Activated T-helper 9 cell treated with anti-CD3 and anti-CD28 coated beads, Interleukin-2, amount 50 U/mL, for 16 hours (primary cell): ENCODE results near the gene SVIL.
"Not testable (repeated sequence)": the region's sequence is repeated elsewhere in the genome, so short reads cannot be mapped to it uniquely, and the experiment has no call there.

Experiments used
- DNase-seq: peaks from one replicate; pipeline ENCODE4 v3.0.0-alpha.2; 2020; ENCODE audit warnings: low read depth

SVIL gene

DNA sequence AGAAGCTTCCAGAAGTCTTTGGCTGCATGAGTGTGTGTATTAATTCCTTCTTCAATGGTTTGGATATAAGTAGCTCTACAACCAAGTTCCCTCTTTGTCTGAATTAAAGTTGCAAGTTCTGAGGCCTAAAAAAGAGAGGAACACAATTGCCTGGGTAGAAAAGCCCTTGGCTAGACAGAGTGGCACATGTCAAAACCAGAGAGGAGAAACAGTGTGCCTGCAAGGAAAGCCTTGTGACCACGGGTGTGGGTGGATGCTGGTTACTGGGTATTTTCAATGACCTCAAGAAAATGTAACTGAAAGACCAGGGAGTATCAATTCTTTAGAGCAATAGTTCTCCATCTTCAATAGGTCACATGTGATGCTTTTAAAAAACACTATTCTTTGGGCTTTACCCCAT is 148.3 kb downstream of the SVIL start:
- DNase-seq, result no peak

DNA sequence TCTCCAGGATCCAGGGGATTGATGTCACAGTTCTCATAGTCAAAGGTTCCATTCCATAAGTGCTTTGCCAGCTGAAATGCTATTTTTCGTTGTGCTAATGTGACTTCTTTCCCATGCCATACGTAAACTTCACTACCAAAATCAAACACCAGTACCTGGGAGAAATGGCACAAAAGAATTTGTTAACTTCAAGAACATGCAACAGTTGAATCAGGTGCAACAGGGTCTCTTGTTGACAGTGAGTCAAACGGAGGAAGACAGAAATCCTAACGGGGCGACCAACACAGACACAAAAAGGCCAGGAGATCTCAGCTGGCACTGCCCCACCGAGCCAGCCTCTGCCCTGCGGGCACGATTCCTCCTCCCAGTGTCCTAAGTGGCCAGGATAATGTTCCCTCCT is 150.1 kb downstream of the SVIL start:
- not testable (repeated sequence) for DNase-seq

DNA sequence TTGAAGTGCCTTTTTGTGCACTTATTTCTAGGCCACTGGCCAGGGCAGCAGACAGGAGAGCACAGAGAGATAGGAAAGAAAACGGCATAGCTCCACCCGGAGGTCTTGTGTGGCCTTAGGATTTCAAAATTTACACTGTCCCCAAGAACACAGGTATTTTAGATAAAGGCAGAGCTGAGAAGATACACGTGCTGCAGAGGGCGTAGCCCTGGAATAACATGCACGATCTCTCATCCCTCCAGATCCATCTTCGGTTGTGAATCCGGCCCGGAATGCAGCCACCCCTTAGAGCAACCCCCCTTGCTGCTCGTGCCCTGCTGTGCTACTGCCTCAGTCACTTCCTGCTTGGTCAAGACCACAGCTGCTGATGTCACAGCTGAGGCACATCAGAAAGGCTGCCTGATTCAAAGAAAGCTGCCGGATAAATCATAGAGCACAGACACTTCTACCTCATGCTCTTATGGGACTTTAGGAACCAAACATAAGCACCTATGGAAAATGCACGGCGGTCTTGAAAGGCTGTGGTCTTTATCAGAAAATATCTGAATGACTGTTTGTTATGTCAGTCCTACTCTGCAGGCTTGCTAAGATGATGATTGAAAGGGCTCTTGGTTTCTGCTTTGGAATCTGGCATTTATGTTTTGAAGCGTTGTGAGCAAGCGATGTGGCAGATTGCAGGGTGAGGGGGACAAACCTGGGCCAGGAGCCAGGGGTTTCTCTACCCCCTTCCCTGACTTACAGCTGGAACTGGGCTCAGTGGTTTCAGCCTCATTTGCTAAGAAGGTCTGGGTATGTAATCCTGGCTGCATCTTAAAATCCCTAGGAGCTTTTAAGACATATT is 152.0 kb downstream of the SVIL start:
- no peak for DNase-seq

DNA sequence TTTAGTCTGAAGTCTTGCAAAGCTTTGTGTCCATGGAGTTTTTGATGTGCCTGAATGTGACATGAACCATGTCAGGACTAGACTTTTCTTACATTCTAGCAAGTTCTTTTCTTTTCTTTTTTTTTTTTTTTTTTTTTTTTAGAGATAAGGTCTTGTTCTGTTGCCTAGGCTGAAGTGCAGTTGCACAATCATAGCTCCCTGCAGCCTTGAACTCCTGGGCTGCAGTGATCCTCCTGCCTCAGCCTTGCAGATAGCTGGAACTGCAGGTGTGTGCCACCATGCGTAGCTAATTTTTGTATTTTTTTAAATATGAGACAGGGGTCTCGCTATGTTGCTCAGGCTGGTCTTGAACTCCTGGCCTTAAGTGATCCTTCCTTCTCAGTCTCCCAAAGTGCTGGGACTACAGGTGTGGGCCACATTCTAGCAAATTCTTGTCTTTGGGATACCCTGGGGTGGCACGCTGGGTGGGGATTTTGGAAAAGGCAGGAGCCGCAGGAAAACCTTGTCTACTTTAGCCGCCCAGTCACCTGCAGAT is 152.8 kb downstream of the SVIL start:
- no peak for DNase-seq

DNA sequence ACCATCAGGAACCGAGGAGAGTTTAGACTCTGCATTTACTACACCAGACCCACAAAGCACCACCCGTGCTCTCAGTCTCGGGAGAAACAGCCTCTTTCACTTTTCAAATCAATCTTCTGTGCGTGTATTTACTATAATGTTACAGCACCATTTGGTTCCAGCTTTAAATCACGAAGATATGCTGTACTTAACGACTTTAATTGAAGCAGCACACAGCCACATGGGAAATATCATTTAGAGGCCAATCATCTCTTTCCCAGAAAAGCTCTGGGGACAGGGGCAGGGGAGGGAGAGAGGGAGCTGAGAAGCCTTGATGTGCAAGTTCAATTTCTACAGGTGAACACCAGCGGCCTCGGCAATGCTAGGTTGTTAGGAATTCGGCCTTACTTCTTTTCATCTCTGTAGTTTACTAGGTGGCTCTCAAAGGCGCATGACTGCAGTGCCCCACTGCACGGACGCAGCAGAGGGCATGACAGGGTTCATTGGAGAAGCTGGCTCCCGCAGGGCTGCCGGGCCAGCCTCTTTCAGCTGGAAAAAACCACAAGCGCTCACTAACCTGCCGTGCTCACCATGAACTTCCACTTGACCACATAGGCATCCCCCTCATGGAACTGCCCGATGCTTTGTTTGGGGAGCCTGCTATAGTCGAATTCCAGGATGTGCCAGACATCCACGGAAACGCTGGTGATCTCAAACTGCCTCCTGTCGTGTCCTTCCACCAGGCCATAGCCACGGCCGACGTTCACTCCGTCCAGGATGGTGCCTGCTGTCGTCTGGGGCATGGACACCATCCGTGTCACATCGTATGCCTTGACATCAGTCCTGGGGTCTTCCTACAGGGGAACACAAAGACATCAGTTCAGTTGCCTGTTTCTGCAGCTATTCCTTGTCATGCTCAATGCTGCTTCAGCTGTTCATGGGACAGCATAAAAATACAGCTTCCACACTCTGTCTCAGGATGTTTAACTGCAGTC is 154.5 kb downstream of the SVIL start:
- no peak for DNase-seq

DNA sequence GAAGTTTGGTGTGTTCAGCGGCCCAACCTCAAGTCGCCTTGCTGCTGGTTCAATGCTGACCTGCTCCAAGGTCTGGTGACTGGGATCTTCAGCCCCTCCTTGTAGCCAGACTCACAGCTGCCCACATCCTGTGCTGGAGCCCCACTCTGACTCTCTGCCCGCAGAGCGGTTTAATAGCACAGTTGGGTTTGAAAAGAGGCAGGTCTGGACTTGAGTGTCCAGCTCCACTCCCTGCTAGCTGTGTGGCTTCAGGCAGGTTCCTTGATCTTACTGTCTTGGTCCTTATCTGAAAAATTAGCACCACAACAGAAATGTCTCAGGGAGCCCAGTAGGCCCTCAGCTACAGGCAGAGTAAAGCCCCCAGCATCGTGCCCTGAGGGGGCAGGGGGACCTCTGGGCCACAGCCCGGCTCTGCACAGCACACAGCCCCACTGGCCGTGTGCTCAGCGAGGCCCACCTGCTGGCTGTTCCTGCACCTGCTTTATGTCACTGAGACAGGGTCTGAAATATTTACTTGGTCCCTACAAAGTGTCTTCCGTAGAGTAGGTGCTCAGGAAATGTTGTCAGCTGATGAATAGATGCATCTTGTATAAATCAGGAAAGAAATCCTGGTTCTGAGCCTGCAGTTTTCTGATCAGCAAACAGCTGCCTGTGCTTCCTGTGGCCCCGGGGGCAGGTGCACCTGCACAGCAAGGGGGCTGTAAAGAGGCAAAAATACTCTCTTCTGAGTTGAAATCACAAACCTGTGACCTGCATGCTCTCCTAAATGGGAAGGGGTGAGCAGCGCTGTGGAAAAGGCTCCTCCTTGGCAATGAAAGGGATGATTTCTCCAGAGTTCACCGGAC is 155.5 kb downstream of the SVIL start:
- DNase-seq, result no peak

DNA sequence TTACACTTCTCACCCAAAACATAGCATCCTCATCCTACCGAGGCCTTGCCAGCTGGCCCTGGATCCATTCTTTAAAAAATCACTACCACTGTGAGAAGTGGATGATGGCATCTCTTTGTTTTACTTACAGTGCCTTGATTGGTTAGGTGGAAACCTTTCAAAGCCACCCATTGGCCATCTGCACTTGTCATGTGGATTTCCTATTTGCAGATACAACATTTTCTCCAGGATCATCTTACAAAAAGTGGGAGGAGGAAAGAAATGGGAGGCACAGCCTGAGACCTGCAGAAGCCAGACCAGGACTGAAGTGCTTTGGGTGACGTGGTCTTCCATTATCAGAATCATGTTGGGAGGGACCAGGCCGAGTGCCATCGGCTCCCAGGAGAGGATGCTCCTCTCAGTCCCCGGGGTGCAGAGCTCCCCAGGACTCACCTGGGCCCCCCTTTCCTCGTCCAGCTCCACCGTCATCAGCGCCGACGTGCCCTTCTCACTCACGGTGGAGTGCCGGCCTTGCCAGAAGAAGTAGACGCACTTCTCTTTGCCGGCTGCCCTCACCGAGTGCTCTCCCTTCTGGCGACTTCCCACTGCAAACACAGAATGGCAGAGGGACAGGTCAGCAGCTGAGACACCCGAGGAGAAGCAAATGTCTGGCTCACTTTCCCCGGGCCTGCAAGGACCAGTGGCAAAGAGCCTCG is 161.2 kb downstream of the SVIL start:
- no peak for DNase-seq

DNA sequence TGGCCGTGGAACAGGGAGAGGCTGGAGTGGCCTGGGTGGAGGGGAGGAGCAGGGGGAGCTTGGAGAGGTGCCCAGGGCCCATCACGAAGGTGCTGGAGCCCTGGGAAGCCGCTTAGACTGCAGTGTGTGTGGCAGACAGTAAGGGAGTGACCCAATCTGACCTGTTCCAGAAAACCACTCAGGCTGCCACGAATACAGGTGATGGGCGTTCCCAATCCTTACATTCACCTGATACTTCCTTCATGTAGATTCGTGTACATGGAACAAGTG is 161.7 kb downstream of the SVIL start:
- DNase-seq, result no peak

DNA sequence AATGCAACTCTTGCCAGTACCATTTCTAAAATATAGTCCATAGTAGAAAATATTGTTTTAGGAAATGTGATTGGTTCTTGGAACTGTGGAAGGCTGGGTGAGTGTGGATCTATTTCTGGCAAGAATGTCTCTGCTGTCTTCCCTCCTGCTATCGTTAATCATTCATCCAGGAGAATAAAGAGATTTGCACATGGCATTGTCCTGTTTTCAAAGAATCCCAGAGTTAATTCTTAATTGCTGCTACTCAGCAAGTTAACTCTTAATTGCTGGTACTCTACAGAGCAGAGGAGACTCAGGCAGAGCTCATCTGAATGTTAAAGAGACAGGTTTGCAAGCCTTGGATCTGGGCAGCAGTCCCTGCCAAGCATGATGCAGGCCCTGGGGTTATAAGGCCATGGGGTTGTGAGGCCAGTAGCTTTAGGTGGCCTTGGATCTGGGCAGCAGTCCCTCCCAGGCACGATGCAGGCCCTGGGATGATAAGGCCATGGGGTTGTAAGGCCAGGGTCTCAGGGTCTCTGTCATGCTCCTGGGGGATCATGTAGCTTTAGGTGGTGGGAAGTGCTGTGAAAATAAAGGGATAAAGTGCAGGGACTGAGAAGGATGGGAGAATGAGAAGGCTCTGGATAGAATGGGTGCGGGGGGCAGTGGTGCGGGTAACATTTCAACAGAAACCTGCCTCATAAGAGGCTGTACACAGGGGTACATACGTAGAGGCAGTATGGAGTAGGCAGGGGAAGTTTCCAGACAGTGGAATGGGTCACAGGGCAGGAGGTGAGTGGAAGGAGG is 162.3 kb downstream of the SVIL start:
- no peak for DNase-seq

DNA sequence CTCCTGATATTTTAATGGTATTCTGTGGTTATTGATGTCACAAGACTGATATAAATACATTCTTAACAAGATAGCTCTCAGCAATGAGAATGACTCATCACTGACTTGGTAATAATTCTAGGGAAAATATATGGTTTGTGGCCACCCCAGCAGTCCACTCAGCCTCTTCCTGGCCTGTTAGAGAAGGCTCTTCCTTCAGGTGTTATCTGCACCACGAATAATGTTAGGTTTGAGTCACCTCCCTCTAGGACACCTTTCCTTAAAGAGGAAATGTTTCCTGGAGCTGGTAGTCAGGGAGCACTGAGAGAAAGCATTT is 163.3 kb downstream of the SVIL start:
- no peak for DNase-seq

DNA sequence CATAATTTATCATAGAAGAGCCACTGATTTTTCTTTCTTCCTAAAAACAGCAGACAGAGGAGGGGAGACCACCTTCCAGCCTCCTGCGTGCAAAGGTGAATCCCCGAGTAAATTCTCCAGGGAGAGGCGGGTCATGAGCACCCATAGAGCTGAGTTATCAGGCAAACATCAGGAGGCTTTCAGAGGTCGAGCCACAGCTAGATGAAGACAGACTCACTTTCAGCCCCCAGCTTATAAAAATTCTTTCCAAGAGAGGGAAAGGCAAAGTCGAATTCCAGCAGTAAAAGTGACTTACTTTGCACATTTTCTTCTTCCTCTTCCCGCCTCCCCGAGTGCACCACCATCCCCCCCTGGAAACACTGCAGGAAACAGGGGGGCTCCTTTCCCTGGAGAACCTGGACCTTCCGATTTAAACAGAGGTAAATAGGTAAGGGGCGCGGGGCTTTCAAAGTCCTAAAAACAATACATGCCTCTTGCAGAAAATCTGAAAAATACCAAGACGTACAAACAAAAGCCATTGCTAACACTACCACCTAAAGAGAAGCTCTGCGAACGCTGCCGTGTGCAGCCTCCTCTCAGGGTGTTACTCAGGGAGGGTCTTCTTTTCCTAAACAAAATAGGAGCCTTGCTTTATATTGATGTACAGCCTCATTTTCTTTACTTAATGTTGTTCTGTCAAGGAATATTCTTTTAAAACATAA is 163.8 kb downstream of the SVIL start:
- DNase-seq, result no peak

DNA sequence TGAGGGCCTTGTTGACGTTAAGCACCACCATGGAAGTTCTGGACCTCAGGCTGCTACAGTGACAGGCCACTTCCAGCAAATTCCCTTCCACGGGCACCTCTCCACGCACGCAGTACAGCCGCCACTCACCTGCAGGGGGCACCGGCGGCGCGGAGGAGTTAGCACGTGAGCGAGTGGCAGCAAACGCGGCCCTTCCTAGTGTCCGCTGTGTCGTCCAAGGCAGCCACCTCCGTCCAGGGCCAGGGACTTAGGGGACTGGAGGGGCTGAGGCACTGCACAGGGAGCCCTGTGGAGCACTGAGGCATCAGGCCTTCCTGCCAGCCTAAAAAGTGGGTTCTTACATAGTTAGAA is 164.4 kb downstream of the SVIL start:
- DNase-seq, result no peak

DNA sequence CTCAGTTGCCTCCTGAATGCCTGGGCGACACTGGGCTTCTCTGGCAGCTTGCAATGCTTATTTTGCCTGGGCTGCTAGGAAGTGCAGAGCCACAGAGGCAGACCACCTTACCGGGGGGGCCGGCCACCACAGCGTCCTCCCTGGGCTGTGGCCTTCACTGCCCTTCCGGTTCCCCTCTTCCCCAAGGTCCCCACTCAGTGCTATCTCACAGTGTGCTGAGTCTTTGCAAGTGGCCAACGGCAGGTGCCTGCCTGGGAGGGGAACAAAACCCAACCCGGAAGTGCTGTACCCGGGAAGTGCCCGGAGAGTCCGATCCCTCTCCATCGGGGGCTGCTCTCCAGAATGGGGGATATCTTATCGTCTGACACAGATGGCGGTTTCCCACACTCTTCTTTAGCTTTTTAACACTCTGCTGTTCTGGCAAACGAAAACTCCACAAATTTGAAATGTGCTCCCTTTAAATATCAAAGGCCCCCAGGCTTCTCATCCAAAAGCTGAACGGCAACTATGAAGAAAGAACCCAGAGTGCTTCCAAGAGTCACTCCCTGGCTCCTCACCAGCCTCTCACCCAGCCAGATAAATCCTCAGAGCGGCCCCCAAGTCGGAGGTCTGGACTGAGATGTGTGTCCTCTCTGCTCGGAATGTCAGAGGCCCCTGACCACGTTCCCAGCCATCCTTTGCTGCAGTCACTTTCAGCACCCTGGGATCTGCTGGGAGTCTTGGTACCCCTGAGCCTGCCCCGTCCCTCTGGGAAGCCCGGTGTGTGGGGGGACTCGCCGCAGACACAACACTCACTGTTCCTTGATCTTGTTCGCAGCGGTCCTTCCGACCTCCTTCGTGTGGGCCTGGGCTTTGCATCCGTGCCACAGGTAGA is 165.1 kb downstream of the SVIL start:
- no peak for DNase-seq

DNA sequence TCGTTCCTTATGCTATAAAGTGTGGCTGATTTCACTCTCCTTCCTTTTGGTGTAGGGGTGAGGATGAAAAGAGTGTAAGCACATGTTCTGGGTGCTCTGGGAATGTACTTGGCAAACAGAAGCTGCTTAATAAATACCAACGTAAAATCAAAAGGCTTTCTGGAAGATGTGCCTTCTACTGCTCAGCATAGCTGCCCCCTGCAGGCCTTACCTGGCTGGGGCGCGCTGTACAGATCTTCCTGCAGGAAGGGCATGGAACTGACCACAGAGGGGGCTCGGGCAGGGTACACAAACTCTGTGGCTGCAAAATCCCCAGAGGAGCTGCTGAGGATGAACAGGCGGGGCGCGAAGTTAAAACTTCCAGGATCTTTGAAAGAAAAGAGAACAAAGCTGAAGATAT is 169.4 kb downstream of the SVIL start:
- DNase-seq, result no peak

DNA sequence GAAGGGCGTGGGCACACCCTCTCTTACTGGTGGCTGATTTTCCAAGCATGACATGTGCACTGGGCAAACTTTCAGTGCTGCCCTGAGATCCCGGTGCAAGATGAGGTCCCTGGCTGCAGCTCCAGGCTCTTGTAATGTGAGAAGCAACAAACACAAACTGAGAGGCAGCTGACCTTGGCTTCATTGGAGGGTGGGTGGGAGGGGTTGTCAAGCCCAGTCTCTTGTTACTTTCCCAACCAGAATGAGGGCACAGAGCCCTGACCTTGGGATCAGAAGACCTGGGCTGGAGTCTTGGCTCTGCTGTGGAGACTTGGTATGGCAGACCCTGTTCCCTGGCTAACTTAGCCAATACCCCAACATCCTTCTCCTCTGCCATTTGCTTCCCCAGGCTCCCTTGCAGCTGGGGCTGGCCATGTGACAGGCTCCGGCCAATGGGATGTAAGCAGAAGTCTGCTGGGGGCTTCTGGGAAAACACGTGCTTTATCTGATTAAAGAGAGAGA is 170.1 kb downstream of the SVIL start:
- DNase-seq, result not testable (repeated sequence)

DNA sequence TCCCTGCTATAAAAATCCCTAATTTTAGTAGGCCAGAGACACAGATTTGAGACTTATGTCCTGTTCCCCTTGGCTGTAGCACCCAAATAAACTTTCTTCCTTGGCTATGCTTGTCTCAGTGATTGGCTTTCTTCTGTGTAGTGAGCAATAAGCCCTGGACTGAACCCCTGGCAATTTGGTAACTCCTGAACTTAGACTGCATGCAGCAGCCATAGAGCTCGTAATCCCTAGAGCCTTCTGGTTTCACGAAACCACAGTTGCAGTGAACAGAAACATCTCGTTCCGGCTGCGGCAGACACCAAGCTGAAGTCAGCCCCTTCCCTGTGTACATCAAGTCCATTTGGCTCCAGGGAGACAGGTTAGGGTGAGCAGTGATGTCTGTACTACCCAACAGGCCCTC is 173.7 kb downstream of the SVIL start:
- no peak for DNase-seq

DNA sequence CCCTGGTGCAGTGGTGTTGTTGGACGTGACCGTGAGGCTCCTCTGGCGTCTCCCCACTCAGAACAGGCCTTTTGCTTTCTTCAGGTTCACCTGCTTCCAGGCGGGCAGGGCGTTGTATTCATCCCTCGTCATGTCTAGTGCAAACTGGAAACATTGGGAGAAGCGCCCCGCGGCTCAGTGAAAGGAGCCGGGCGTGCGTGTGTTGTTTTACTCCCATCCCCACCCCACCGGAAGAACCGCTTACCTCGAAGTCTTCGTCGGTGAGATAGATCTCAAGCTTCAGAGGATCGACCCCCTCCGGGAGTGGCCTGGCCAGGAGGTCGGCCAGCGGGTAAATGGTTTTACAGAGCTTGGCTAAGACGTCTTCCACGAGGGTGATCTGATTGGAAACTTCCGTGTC is 176.6 kb downstream of the SVIL start:
- not testable (repeated sequence) for DNase-seq

DNA sequence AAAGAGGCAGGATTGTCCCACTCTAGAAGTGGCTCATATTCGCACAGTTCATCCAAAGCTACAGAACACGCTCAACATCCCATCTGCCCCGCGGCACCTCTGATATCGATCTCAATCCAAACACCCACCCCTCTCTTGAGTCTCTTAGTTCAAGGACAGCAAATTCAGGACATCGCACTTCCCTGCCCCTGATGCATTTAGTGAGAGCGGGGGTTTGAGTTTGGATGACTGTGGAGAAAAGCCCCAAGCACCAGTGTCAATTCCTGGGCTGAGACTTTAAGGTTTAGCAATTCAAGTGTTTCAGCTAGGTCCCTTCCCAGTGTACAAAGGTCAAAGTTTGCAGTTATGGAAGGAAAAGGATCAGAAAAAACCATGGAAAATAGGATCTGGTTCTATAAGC is 179.7 kb downstream of the SVIL start:
- no peak for DNase-seq

DNA sequence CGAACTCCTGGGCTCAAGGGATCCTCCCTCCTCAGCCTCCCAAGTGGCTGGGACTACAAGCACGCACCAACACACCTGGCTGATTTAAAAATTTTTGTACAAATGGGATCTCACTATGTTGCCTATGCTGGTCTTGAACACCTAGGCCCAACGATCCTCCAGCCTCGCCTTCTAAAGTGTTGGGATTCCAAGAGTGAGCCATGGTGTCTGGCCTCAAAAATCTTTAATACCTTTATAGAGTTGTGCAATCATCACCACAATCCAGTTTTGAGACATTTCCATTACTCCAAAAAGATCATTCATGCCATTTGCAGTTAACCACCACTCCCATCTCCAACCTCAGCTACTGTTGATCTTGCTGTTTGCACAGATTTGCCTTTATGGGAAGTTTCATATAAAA is 180.5 kb downstream of the SVIL start:
- no peak for DNase-seq
